ENCODE results near the gene LRP8.

The LRP8 gene

GRCh38 chr1:53339736-53340635, 12.1 kb upstream of the LRP8 start:
- no peak for DNase-seq (ENCODE audit: low spot score)

- DNase-seq (ENCODE audit: low spot score): no peak
Measured at GRCh38 chr1:53338423-53338822, 10.6 kb upstream of the LRP8 start.

GRCh38 chr1:53337499-53337898, 9.6 kb upstream of the LRP8 start:
- no peak for DNase-seq (ENCODE audit: low spot score)

- no peak for DNase-seq (ENCODE audit: low spot score)
Measured at GRCh38 chr1:53336146-53336545, 8.3 kb upstream of the LRP8 start.

GRCh38 chr1:53335661-53336060, 7.8 kb upstream of the LRP8 start:
- DNase-seq (ENCODE audit: low spot score): no peak

- no peak for DNase-seq (ENCODE audit: low spot score)
Measured at GRCh38 chr1:53334781-53335180, 6.9 kb upstream of the LRP8 start.

GRCh38 chr1:53334312-53334711, 6.4 kb upstream of the LRP8 start:
- DNase-seq (ENCODE audit: low spot score): no peak

GRCh38 chr1:53332833-53333232, 5.0 kb upstream of the LRP8 start:
- DNase-seq (ENCODE audit: low spot score): no peak

- no peak for DNase-seq (ENCODE audit: low spot score)
Measured at GRCh38 chr1:53332186-53332564, 4.3 kb upstream of the LRP8 start.

GRCh38 chr1:53331446-53332185, 3.7 kb upstream of the LRP8 start:
- no peak for DNase-seq (ENCODE audit: low spot score)

- DNase-seq (ENCODE audit: low spot score): no peak
Measured at GRCh38 chr1:53330819-53331218, 2.9 kb upstream of the LRP8 start.

- no peak for DNase-seq (ENCODE audit: low spot score)
Measured at GRCh38 chr1:53328541-53329499, 950 bp upstream of the LRP8 start.

GRCh38 chr1:53327182-53327913, 522 bp downstream of the LRP8 start:
- DNase-seq (ENCODE audit: low spot score): no peak

GRCh38 chr1:53326598-53327181, 1.2 kb downstream of the LRP8 start:
- DNase-seq (ENCODE audit: low spot score): no peak

- peak; percentile 71 for DNase-seq (ENCODE audit: low spot score)
Measured at GRCh38 chr1:53326088-53326597, 1.7 kb downstream of the LRP8 start.

GRCh38 chr1:53325326-53326087, 2.4 kb downstream of the LRP8 start:
- DNase-seq (ENCODE audit: low spot score): no peak

- no peak for DNase-seq (ENCODE audit: low spot score)
Measured at GRCh38 chr1:53324728-53325297, 3.1 kb downstream of the LRP8 start.

GRCh38 chr1:53324321-53324720, 3.5 kb downstream of the LRP8 start:
- DNase-seq (ENCODE audit: low spot score): no peak

GRCh38 chr1:53323316-53323715, 4.6 kb downstream of the LRP8 start:
- no peak for DNase-seq (ENCODE audit: low spot score)
